Measurements from ENCODE around the gene FGF2.

- TF ChIP-seq, protein P1, sequence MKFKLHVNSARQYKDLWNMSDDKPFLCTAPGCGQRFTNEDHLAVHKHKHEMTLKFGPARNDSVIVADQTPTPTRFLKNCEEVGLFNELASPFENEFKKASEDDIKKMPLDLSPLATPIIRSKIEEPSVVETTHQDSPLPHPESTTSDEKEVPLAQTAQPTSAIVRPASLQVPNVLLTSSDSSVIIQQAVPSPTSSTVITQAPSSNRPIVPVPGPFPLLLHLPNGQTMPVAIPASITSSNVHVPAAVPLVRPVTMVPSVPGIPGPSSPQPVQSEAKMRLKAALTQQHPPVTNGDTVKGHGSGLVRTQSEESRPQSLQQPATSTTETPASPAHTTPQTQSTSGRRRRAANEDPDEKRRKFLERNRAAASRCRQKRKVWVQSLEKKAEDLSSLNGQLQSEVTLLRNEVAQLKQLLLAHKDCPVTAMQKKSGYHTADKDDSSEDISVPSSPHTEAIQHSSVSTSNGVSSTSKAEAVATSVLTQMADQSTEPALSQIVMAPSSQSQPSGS (tag by site-specific recombination; IDR thresholded peaks at IDR 0.05; ENCODE audit: low read depth): no peak
- TF ChIP-seq, protein P2, sequence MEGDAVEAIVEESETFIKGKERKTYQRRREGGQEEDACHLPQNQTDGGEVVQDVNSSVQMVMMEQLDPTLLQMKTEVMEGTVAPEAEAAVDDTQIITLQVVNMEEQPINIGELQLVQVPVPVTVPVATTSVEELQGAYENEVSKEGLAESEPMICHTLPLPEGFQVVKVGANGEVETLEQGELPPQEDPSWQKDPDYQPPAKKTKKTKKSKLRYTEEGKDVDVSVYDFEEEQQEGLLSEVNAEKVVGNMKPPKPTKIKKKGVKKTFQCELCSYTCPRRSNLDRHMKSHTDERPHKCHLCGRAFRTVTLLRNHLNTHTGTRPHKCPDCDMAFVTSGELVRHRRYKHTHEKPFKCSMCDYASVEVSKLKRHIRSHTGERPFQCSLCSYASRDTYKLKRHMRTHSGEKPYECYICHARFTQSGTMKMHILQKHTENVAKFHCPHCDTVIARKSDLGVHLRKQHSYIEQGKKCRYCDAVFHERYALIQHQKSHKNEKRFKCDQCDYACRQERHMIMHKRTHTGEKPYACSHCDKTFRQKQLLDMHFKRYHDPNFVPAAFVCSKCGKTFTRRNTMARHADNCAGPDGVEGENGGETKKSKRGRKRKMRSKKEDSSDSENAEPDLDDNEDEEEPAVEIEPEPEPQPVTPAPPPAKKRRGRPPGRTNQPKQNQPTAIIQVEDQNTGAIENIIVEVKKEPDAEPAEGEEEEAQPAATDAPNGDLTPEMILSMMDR (tag by site-specific recombination; IDR thresholded peaks at IDR 0.05): no peak
- TF ChIP-seq ZNF792 (tag by site-specific recombination; IDR thresholded peaks at IDR 0.05): no peak
- TF ChIP-seq ZBTB6 (tag by site-specific recombination; IDR thresholded peaks at IDR 0.05): no peak
- no peak for TF ChIP-seq ZNF274 (IDR thresholded peaks at IDR 0.05; ENCODE audit: low read length)
- no peak for TF ChIP-seq ZNF274 (tag by site-specific recombination; IDR thresholded peaks at IDR 0.05; ENCODE audit: borderline replicate concordance)
Observed at GRCh38 chr4:122917731-122918130, 91.1 kb downstream of the FGF2 start.

Measured in HEK293 (cell line).